OCI-LY1 (cell line): ENCODE measurements around the gene SDC3.

Experiments
- EZH2 ChIP-seq: fragments of 200-600 bp; sonication (generic), shearing (Covaris generic); IDR thresholded peaks from 2 replicates; pipeline ENCODE4 v1.8.0; 2017; ENCODE audit warnings: borderline replicate concordance, mixed run types, mild to moderate bottlenecking, antibody characterized with exemption, low read length, moderate library complexity, mixed read lengths
- TF ChIP-seq, protein P1 (sequence below): fragments of 200-600 bp; sonication (generic), shearing (Covaris generic); IDR thresholded peaks from 2 replicates; pipeline ENCODE4 v1.5.1; 2017; ENCODE audit warnings: mild to moderate bottlenecking, antibody characterized with exemption, low read length, moderate library complexity, mixed read lengths

- TF ChIP-seq, protein P1, sequence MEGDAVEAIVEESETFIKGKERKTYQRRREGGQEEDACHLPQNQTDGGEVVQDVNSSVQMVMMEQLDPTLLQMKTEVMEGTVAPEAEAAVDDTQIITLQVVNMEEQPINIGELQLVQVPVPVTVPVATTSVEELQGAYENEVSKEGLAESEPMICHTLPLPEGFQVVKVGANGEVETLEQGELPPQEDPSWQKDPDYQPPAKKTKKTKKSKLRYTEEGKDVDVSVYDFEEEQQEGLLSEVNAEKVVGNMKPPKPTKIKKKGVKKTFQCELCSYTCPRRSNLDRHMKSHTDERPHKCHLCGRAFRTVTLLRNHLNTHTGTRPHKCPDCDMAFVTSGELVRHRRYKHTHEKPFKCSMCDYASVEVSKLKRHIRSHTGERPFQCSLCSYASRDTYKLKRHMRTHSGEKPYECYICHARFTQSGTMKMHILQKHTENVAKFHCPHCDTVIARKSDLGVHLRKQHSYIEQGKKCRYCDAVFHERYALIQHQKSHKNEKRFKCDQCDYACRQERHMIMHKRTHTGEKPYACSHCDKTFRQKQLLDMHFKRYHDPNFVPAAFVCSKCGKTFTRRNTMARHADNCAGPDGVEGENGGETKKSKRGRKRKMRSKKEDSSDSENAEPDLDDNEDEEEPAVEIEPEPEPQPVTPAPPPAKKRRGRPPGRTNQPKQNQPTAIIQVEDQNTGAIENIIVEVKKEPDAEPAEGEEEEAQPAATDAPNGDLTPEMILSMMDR: no peak
- TF ChIP-seq EZH2: no peak
These were observed 55.2 kb downstream of the SDC3 start for GRCh38 chr1:30853350-30853749.
